Brain pericyte (primary cell): Measurements from ENCODE around the gene JMJD8.

Source experiments
- DNase-seq: peaks from one replicate; pipeline ENCODE4 v3.0.0-alpha.2; 2012; ENCODE audit warnings: low read depth, low spot score

JMJD8 gene

DNA sequence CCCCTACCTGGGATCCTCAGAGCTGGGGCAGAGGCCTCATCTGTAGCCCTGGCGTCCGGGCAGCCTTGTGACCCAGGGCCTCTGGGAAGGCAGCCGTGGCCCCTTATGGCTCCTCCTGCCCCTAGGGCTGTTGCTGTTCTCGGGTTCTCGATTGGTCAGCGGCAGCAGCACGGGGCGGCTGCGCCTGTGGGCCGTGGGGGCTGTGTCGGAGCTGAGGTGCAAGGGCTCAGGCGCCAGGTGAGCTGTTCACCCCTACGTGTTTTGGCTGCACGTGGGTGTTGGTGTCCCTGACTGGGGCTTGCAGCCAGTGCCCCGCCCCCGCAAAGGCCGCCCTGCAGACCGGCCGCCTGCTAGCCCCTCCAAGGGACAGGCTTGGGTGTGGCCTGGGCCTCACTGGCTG is 22.0 kb downstream of the JMJD8 start:
- DNase-seq: no peak

DNA sequence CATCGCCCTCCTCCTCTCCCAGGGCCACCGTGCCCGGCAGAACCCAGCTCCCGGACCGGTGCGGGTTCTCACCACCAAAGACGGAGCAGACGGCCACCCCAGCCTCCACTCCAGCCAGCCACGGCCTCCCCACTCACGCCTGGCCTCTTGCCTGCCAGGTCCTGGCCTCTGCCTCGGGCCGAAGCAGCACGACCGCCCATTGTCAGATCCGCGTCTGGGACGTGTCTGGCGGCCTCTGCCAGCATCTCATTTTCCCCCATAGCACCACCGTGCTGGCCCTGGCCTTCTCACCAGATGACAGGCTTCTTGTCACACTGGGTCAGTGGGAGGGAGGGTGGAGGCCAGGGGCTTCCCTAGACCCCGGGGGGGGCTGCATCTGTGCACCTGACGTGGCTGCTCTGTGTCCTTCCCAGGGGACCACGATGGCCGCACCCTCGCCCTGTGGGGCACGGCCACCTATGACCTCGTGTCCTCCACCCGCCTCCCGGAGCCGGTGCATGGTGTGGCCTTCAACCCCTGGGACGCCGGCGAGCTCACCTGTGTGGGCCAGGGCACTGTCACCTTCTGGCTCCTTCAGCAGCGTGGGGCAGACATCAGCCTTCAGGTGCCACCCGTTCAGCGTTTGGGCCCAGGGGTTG is 22.8 kb downstream of the JMJD8 start:
- DNase-seq: no peak

DNA sequence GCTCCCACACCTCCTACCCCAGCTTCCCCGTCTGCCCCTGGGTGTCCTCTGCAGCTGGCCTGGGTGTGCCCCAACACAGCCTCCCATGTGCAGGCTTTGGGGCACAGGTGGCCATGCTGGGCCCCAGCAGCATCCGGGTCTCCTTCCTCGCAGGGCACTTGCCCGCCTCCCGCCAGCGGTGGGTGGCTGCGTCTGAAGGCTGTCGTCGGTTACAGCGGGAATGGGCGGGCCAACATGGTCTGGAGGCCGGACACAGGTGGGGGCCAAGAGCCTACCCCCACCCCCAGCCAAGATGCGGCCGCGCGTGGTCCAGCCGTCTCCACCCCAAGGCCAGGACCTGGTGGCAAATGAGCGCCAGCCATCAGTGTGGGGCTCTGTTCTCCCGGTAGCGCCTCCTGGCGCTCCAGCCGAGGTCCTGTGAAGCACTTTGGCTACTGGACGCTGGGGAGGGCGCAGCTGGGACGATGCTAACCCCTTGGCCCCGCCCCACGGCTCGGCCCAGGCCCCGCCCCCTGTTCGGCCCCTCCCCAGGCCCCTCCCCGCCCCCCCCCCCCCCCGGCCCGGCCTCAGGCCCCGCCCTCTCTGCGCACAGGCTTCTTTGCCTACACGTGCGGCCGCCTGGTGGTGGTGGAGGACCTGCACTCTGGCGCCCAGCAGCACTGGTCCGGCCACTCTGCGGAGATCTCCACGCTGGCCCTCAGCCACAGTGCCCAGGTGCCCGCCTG is 23.5 kb downstream of the JMJD8 start:
- DNase-seq: no peak

DNA sequence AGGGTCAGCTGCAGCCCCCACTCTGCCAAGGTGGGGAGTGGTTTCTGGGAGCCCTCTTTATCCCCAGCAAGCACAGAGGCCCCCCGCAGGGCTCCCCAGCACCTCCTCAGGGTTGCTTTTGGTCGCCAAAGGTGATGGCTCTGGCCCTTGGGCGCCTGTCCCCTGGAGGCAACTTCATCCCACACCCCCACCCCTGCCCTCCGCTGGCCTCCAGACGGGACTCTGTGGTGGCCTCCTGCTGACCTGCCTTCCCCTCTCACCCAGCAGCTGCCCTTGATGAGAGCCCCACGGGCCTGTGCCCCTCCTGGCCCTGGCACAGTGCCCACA is 24.0 kb downstream of the JMJD8 start:
- no peak for DNase-seq

DNA sequence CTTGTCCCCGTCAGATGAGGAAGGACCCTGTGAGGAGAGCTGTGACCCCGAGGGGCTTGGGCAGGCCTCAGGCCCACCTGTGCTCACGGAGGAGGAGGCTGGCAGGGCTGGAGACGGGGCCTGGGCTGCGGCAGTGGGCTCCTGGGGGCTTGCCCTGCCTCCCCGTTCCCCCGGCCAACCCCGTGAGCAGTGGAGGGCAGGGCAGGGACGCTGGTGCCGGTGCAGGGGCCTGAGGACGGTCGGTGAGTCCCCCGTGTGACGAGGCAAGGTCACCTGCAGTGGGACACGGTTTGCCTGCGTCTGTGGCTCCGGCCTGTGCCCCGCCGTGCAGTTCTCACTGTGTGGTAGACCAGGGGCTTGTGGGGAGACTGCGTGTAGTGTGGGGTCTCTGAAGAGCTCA is 24.5 kb downstream of the JMJD8 start:
- no peak for DNase-seq

DNA sequence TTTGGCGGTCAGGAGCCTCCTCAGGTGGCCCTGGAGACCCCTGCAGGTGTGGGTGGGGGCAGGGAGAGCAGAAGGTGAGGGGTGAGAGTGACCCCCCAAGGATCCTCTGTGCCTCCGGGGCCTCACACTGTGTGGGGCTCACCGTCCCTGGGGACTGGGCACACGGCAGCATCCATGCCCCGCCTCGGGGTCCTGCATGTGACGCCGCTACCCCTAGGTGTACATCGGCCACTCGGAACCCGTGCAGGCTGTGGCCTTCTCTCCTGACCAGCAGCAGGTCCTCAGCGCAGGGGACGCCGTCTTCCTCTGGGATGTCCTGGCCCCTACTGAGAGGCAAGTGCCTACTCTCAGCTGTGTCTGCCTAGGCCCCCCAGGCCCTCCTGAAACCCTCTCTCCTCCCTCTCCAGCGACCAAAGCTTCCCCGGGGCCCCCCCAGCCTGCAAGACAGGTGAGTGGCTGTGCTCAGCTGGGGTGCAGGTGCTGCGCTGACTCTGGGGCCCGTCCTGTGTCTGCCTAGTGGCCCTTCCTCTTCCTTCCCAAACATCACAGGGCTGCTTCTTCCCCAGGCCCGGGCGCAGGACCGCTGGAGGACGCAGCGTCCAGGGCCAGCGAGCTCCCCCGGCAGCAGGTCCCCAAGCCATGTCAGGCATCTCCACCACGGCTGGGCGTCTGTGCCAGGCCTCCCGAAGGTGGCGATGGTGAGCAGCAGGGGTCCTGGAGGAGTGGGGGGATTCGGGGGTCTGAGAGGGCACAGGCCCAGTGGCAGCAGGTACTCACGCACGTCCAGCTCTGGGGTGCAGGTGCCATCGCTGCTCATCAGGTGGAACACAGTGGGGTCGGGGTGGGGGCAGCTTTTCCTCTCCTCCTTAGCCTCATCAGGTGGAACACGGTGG is 25.2 kb downstream of the JMJD8 start:
- DNase-seq: no peak

DNA sequence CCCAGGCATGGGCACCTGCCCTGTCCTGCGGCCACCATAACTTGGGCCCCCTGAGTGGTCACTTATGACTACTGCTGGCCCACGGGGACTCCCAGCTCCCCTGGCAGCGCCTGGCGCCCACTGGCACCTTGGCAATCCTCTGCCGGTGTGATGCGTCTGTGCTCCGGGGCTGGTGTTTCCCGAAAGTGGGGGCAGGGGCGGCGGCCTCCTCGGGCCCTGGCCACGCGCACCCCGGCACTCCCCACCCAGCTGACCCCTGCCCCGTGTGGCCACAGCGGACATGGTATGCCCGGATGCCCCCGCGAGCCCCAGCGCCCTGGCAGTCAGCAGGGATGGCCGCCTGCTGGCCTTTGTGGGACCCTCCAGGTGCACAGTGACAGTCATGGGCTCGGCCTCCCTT is 26.6 kb downstream of the JMJD8 start:
- no peak for DNase-seq

DNA sequence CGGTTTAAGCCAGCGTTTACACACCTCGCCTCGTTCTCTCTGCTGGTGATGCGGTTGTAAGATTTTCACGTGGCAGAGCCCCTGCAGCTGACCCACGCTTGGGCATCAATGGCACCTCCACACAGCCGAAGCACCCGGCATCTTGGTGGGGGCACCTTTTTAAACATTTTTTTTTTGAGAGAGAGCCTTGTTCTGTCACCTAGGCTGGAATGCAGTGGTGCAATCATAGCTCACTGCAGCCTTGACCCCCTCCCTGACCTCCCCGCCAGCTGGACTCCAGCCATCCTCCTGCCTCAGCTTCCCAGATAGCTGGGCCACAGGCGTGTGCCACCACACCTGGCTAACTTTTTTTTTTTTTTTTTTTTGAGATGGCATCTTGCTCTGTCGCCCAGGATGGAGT is 30.1 kb downstream of the JMJD8 start:
- no peak for DNase-seq

DNA sequence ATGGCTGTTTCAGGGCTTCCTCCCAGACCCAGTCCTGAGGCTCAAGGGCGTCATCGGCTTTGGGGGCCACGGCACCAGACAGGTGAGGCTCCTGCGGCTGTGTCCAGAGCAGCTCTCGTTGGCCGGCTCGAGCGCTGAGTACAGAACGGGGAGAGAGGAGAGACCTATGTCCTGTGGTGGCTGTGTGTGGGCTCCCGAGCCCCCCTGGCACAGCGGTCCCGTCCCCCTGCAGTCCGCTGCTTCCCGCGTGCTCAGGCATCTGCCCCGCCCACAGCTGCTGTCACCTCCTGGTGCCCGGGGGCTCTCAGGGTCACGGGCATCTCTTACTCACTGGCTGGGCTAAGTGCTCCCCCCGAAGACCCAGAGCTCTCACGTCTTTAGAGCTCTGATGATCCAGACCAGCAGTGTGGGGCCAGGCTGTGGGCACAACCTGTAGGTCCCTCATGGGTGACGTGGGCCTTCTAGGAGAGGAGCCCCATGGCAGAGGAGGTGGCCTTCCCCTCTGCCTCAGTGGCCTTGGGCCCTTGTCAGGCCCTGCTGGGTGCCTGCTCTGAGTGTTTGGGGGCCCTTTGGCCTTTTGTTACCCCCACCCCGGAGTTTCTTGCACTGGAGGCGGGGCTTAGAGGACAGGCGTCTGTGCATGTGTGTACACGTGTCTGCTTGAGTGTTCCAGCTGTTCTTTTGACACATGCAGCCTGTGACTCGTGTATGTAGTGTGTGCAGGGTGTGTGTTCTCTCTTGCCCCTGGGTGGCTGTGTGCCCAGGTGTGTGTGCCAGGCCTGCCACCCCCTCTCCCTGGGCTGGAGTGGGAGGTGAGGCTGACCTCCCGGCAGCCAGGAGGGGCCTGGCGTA is 31.5 kb downstream of the JMJD8 start:
- no peak for DNase-seq

DNA sequence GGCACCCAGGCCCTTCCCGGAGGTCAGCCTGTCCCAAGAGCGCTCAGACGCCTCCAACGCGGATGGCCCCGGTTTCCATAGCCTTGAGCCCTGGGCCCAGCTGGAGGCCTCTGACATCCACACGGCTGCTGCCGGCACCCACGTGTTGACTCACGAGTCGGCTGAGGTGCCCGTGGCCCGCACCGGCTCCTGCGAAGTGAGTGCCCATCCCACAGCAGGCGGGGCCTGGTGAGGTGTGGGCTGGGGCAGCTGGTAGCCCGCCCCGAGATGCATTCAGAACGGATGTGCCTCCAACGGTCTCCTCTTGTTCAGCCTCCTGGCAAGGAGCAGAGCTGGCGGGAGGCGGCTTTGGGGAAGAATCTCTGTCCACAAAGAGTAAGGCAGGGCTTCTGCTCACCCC is 32.3 kb downstream of the JMJD8 start:
- no peak for DNase-seq

DNA sequence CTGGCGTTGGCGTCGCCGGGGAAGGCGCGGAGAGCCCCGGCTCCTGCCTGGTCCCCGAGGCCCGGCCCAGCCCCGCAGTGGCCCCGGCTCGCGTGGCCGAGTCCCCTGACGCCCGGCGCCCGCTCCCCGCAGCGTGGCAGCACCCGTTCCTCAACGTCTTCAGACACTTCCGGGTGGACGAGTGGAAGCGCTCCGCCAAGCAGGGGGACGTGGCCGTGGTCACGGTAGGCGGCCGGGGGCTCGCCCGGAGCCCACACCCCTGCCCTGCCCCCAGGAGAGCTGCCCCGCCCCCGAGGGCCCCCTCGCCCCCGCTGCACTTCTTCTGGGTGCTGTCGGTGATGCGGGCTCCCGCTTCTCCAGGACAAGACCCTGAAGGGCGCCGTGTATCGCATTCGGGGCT is 34.5 kb downstream of the JMJD8 start:
- DNase-seq: no peak

DNA sequence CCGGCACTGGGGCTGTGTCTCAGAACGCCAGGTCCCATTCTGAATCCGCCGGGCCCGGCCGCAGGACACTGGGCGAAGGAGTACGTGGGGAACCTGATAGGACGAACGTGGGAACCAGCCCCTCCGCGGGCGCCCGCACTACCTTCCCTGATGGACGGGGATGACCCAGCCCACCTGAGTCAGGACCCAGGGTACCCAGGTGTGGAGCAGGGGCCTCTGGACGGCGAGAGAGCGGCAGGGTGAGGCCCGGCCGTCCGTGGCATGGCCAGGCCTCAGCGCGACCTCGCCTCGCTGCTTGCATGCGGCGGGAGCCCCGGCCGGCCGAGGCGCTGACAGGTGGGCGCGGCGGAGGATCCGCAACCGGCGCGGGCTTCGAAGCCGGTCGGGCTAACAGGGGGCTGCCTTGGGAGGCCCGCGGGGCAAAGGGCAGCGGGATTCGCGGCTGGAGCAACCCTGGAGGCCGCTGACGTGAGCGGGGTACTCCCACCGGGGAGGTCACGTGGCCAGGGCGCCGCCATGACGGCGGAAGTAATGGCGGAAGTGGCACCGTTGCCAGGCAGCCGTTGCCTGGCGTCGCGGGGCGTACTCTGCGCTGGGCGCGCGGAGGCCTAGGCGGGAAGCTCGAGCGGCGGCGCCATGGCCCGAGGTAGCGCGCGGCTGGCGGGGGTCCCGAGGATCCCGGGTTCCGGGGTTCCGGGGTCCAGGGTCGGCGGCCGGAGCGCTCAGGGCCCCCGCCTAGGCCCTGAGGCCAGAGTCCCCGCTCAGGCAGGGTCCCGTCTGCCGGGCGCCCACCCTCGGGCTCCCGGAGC is 35.1 kb downstream of the JMJD8 start, which contains the start of gene WDR90:
Gene WDR90 (plus strand): TSS at position 585 of the 809 bp plus-strand sequence. CDS start 52 bp downstream, at position 637.
- peak; percentile 59 for DNase-seq

DNA sequence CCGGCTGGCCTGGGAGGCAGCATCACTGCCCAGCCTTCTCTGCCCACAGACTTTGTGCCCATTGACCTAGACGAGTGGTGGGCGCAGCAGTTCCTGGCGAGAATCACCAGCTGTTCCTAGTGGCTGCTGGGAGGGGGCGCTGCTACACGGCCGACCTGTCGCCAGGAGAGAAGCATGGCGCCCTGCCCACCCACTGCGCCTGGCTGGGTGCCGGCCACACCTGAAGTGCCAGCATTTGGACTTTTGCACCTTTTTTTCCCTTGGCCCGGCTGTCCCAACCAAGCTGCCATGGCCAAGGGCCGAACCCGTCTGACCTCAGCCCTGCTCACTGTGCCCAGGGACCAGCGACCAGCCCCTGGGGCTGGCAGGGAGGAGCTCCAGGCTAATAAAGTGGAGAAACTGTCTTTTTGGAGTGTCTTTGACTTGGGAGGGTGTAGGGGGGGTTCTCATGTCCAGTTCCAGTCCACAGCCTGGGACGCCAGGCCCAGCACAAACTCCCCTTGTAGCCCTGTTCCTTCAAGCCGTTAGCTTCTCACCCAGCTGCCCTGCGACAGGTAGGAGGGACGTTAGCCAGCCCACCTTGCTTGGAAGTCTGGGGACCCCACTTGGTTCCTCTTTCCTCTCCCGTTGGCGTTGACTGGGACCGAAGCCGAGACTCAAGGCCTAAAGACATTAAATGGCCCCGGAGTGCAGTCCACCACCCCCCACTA is 35.9 kb downstream of the JMJD8 start:
- DNase-seq: no peak

DNA sequence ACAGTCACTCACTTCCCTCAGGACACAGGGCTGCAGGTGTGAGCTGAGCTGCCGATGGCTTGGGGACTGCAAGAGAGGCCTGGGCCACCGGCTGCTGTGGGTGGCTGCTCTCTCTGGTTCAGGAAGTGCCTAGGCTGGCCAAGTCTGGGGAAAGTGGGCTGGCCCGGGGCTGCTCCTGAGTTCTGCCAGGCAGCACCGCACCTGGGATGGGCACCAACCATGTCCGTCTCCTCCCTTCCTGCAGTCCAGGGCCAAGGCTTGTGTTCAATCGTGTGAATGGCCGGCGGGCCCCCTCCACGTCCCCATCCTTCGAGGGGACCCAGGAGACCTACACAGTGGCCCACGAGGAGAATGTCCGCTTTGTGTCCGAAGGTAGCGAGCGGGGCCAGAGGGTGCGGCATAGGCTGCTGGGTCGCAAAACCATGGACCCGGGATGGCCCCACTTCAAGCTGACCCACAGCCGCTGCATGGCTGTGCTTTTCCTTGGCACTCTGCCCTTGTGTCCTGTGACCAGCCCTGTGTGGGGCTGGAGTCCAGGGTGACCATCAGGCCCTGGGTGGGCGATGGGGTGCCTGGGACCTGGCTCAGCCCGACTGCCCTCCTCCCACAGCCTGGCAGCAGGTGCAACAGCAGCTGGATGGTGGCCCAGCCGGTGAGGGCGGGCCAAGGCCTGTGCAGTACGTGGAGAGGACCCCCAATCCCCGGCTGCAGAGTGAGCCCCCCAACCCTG is 36.8 kb downstream of the JMJD8 start:
- DNase-seq: no peak

DNA sequence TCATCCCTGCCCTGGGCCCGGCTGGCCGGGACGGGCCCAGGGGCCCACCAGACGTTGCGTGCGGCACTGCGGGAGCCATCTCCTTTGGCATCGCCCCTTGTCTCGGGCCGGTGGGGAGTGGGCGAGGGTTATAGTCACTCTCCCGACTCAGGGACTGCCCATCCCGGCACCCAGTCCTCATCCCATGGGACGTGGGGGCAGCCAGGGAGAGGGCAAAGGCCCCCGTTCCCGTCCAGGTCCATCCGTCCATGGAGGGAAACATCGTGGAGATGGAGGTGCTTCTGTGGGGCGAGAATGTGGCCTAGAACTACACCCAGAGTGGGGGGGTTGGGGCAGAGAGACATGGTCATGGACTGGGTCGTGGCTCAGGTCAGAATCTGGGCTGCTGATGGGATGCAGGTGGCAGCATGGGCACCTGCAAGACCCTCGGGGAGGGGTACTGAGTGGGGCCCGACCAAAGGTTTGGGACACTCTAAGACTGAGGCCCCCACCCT is 37.4 kb downstream of the JMJD8 start:
- DNase-seq: no peak

DNA sequence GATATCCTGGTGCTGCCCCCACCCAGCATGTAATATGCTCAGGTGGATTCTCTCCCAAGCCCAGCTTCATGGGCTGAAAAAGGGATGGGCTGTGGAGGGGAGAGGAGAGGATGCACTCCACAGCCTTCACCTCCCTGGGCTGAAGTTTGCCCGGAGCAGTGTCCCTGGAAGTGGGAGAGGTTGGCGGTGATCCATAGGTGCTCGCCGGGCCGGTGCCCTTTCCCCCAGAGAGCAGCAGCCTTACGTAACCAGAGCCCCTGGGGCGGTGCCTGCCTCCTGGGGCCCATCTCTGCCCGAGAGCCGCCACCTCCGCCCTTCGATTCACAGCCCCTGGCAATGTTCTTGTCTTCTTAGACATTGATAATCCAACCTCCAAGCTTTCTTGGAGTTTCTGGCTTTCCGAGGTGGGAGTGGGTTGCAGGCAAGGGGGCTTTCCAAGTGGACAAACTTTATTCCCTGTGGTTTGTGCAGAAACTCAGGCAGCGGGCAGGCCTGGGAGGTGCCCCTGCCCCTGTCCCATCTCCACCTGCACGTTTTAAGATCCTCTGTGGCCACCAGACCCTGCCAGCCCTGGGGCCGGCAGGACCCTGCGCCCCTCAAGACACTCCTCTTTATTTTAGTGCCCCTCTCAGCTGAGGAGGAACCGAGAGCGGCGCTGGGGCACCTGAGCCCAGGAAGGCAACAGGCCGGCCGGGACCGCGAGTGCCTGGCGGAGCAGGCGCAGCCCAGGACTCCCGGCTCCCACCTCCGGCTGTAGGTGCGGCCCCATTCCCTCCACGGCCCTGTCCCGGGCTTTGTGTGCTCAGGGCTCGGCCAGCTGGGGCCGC is 38.1 kb downstream of the JMJD8 start:
- no peak for DNase-seq

DNA sequence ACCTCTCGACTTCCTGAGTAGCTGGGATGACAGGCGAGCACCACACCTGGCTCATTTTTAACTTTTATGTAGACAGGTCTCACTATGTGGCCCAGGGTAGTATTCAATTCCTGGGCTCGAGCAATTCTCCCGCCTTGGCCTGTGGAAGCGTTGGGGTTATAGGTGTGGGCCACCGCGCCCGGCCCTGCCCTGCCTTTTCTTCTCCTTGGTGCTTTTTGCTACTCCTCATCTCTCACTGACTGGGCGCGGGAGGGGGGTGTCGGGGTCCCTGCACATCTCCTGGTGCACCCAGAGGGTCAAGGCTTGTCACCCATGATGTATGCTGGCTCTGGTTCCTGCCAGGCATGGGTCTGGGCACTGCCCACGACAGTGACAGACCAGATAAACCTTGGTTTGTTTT is 39.6 kb downstream of the JMJD8 start:
- DNase-seq: no peak

DNA sequence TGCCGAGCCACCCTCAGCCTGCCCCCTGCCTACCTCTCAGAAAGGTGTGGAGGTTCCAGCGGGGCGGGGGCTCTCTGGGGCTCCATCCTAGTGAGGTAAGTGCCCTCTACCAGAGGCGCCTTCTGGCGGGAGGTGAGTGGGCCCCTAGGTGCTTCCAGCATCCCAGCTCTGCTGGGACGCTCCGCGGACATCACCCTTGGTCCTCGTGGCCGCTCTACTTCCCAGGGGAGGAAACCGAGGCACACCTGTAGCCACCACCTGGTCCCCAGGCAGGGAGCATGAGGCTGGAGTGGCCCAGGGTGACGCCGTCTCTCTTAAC is 41.1 kb downstream of the JMJD8 start:
- DNase-seq: no peak
